OCI-LY3 (cell line): ENCODE data around the gene FSTL5.

Experiments used
- H2AFZ ChIP-seq: fragments of 200-600, 300-600 bp; shearing (Covaris generic); 2 replicates; pipeline ENCODE4 v1.6.0; 2014; ENCODE audit warnings: antibody characterized with exemption, low read depth, low read length
- H3K27ac ChIP-seq: fragments of 200-600, 300-600 bp; sonication (generic); 2 replicates; pipeline ENCODE4 v1.5.1; 2014; ENCODE audit warnings: mild to moderate bottlenecking, low read length, moderate library complexity, mixed read lengths
- H3K27me3 ChIP-seq: fragments of 200-600, 300-600 bp; sonication (generic); 2 replicates; pipeline ENCODE4 v1.6.1; 2014; ENCODE audit warnings: low read depth, low read length, mixed read lengths
- H3K36me3 ChIP-seq: fragments of 200-600, 300-600 bp; sonication (generic); replicated peaks from 2 replicates; pipeline ENCODE3; 2014; ENCODE audit warnings: low read depth, low read length, mixed read lengths
- H3K4me1 ChIP-seq: fragments of 300-600, 200-600 bp; sonication (generic); 2 replicates; pipeline ENCODE4 v1.6.1; 2014; ENCODE audit warnings: low read length, mixed read lengths
- H3K4me2 ChIP-seq: fragments of 200-600, 300-600 bp; sonication (generic); 2 replicates; pipeline ENCODE4 v1.6.1; 2014; ENCODE audit warnings: low read length, mixed read lengths
- H3K4me3 ChIP-seq: fragments of 300-600, 200-600 bp; sonication (generic); 2 replicates; pipeline ENCODE4 v1.5.1; 2014; ENCODE audit warnings: antibody characterized with exemption, mild to moderate bottlenecking, low read length, moderate library complexity
- H3K79me2 ChIP-seq: fragments of 300-600, 200-600 bp; shearing (Covaris generic); 2 replicates; pipeline ENCODE4 v1.6.1; 2014; ENCODE audit warnings: mild to moderate bottlenecking, low read length, mixed read lengths
- H3K9ac ChIP-seq: fragments of 300-600, 200-600 bp; shearing (Covaris generic); 2 replicates; pipeline ENCODE4 v1.6.0; 2014; ENCODE audit warnings: mild to moderate bottlenecking, low read length, moderate library complexity
- H3K9me3 ChIP-seq: fragments of 200-600, 300-600 bp; shearing (Covaris generic); 2 replicates; pipeline ENCODE4 v1.6.1; 2014; ENCODE audit warnings: low read length, mixed read lengths; ENCODE audit not compliant: insufficient read depth
- H4K20me1 ChIP-seq: fragments of 200-600, 300-600 bp; sonication (generic); 2 replicates; pipeline ENCODE4 v1.6.1; 2016; ENCODE audit warnings: low read length, mixed read lengths; ENCODE audit not compliant: insufficient read depth
- EZH2phosphoT487 ChIP-seq: fragments of 200-600 bp; shearing (Covaris generic); IDR thresholded peaks from 2 replicates; pipeline ENCODE4 v1.6.1; 2018; ENCODE audit warnings: antibody characterized with exemption, mixed run types, low read depth
- TF ChIP-seq, protein P1 (sequence below): fragments of 200-600, 300-600 bp; sonication (generic); IDR thresholded peaks from 2 replicates; pipeline ENCODE4 v1.5.1; 2014; ENCODE audit warnings: antibody characterized with exemption, low read length, low read depth

Gene FSTL5

DNA sequence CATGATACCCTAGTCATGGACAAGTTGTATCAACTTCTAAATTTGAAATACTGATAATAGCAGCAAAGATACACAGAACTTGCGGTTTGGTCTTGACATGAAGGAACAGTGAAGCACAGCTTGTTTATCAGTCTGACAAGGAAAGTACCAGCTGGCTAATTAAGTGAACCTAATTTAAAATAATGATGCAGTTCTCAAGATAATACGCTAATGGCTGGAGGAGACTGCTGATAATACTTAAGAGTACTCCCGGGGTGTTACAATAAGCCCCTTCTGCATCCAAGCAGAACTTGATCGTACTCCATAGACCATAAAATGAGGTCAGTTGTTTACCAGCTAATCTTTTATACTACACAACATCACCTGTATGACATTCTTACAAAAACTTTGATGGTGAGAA, 697.5 kb downstream of the FSTL5 start:
- no peaks in the 10 kb centered on the region for H3K36me3 ChIP-seq
- no peaks in the 10 kb centered on the region for H4K20me1 ChIP-seq
- no peak overlapping the region for H3K9ac ChIP-seq
- TF ChIP-seq EZH2phosphoT487 = no peak
- TF ChIP-seq, protein P1, sequence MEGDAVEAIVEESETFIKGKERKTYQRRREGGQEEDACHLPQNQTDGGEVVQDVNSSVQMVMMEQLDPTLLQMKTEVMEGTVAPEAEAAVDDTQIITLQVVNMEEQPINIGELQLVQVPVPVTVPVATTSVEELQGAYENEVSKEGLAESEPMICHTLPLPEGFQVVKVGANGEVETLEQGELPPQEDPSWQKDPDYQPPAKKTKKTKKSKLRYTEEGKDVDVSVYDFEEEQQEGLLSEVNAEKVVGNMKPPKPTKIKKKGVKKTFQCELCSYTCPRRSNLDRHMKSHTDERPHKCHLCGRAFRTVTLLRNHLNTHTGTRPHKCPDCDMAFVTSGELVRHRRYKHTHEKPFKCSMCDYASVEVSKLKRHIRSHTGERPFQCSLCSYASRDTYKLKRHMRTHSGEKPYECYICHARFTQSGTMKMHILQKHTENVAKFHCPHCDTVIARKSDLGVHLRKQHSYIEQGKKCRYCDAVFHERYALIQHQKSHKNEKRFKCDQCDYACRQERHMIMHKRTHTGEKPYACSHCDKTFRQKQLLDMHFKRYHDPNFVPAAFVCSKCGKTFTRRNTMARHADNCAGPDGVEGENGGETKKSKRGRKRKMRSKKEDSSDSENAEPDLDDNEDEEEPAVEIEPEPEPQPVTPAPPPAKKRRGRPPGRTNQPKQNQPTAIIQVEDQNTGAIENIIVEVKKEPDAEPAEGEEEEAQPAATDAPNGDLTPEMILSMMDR = no peak
- no peaks in the 10 kb centered on the region for H3K9me3 ChIP-seq
- no peak overlapping the region for H3K4me3 ChIP-seq
- H3K27ac ChIP-seq = no peak overlapping the region
- no peaks in the 10 kb centered on the region for H3K4me1 ChIP-seq
- H3K27me3 ChIP-seq = no peaks in the 10 kb centered on the region
- no peaks in the 10 kb centered on the region for H3K79me2 ChIP-seq
- H2AFZ ChIP-seq = no peak overlapping the region
- H3K4me2 ChIP-seq = no peak overlapping the region

GRCh38 chr4:161463436-161463835, 700.4 kb downstream of the FSTL5 start:
- no peaks in the 10 kb centered on the region for H4K20me1 ChIP-seq
- H3K27me3 ChIP-seq = no peaks in the 10 kb centered on the region
- H2AFZ ChIP-seq = no peak overlapping the region
- no peak overlapping the region for H3K9ac ChIP-seq
- no peaks in the 10 kb centered on the region for H3K79me2 ChIP-seq
- H3K27ac ChIP-seq = no peak overlapping the region
- no peak overlapping the region for H3K4me2 ChIP-seq
- no peaks in the 10 kb centered on the region for H3K4me1 ChIP-seq
- H3K9me3 ChIP-seq = no peaks in the 10 kb centered on the region
- H3K36me3 ChIP-seq = no peaks in the 10 kb centered on the region
- TF ChIP-seq, protein P1 = no peak
- TF ChIP-seq EZH2phosphoT487 = no peak
- H3K4me3 ChIP-seq = no peak overlapping the region

DNA sequence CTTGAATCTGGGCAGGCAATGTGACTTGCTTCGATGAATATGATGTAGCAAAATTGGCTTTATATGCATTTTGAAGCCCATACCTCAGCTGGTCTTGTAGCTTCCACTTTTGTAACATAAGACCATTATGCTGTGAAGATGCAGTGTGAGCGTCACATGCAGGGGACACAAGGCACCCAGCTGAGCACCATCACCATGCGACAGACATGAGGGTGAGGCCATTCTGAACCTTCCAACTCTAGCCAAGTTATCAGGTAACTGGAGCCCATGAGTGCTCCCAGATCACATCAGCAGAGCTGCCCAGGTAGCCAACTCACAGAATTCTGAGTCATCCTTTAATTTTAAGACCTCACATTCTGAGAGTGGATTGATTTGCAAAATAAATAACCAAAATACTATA, 705.9 kb downstream of the FSTL5 start:
- no peak overlapping the region for H3K4me3 ChIP-seq
- H3K27me3 ChIP-seq = no peaks in the 10 kb centered on the region
- no peak overlapping the region for H3K9ac ChIP-seq
- H3K36me3 ChIP-seq = no peaks in the 10 kb centered on the region
- no peak for TF ChIP-seq EZH2phosphoT487
- TF ChIP-seq, protein P1 = no peak
- no peak overlapping the region for H3K4me2 ChIP-seq
- H3K4me1 ChIP-seq = no peaks in the 10 kb centered on the region
- H3K9me3 ChIP-seq = no peaks in the 10 kb centered on the region
- no peak overlapping the region for H3K27ac ChIP-seq
- no peaks in the 10 kb centered on the region for H4K20me1 ChIP-seq
- H3K79me2 ChIP-seq = no peaks in the 10 kb centered on the region
- H2AFZ ChIP-seq = no peak overlapping the region

DNA sequence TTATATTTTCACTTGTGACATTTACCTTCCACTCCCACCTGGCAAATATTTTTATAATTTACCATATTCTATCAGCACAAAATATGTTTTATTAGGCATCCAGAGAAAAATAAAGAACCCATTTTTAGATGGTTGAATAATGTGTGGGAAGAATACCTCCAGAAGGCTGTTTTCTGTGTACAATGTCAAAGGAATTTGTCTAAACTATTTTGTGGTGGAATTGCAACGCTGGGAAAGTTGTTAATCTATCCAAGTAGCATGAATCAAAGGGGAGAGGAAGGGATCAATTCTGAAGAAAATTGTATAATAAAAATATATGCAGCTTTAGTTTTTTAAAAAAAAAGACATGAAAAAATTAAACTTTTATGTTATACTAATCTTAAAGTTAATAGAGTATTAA, 706.5 kb downstream of the FSTL5 start:
- H3K4me1 ChIP-seq = no peaks in the 10 kb centered on the region
- no peak overlapping the region for H2AFZ ChIP-seq
- TF ChIP-seq, protein P1 = no peak
- no peak for TF ChIP-seq EZH2phosphoT487
- no peaks in the 10 kb centered on the region for H3K79me2 ChIP-seq
- no peak overlapping the region for H3K9ac ChIP-seq
- no peaks in the 10 kb centered on the region for H4K20me1 ChIP-seq
- H3K4me3 ChIP-seq = no peak overlapping the region
- no peak overlapping the region for H3K27ac ChIP-seq
- no peaks in the 10 kb centered on the region for H3K27me3 ChIP-seq
- no peaks in the 10 kb centered on the region for H3K9me3 ChIP-seq
- H3K36me3 ChIP-seq = no peaks in the 10 kb centered on the region
- no peak overlapping the region for H3K4me2 ChIP-seq
